HEK293T (cell line): ENCODE data around the gene OR10T2.

ENCODE experiments used
- BHLHE40 ChIP-seq: fragments of 450-650 bp; IDR thresholded peaks from 2 replicates; pipeline ENCODE4 v1.6.1; 2016; ENCODE audit warnings: mild to moderate bottlenecking, moderate library complexity, borderline replicate concordance
- ELF4 ChIP-seq: fragments of 450-650 bp; IDR thresholded peaks from 2 replicates; pipeline ENCODE4 v1.6.1; 2017; ENCODE audit warnings: antibody characterized with exemption
- FOXA1 ChIP-seq: fragments of 450-650 bp; IDR thresholded peaks from 2 replicates; pipeline ENCODE4 v1.6.1; 2016; ENCODE audit warnings: mild to moderate bottlenecking
- FOXK2 ChIP-seq: fragments of 450-650 bp; IDR thresholded peaks from 2 replicates; pipeline ENCODE4 v1.6.1; 2016; ENCODE audit warnings: mild to moderate bottlenecking
- FOXM1 ChIP-seq: fragments of 450-650 bp; IDR thresholded peaks from 2 replicates; pipeline ENCODE4 v1.6.1; 2017; ENCODE audit warnings: mild to moderate bottlenecking, borderline replicate concordance
- HDGF ChIP-seq: fragments of 450-650 bp; IDR thresholded peaks from 2 replicates; pipeline ENCODE4 v1.6.1; 2017; ENCODE audit warnings: antibody characterized with exemption, borderline replicate concordance
- SP1 ChIP-seq: fragments of 450-650 bp; IDR thresholded peaks from 2 replicates; pipeline ENCODE4 v1.6.1; 2017
- ZNF384 ChIP-seq: fragments of 450-650 bp; IDR thresholded peaks from 2 replicates; pipeline ENCODE4 v1.6.1; 2016

DNA sequence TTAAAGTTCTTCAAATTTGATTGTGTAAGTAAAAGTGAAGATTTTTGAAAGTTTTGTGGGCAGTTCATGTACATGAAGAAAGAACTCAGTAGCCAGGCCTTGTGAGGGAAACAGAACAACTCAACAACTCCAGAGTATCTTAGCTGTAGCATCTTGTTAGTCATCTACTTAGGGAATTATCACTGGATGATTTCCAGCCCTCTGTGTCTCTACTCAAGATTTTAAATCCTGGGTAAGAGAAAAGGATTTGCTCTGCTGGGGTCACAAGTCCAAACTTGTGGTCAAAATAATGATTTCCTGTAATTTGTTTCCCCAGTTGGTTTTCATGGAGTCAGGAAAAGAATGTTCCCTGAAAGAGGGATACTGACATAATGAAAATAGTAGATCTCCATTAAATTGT is 8.2 kb downstream of the OR10T2 start:
- TF ChIP-seq SP1, result no peak
- no peak for TF ChIP-seq BHLHE40
- no peak for TF ChIP-seq FOXK2
- no peak for TF ChIP-seq HDGF
- TF ChIP-seq FOXM1, result no peak
- TF ChIP-seq FOXA1, result no peak
- no peak for TF ChIP-seq ELF4
- no peak for TF ChIP-seq ZNF384
